KOPT-K1 (cell line): ENCODE results near the gene FAM156A.
"Not testable (repeated sequence)": the region's sequence is repeated elsewhere in the genome, so short reads cannot be mapped to it uniquely, and the experiment has no call there.

Experiments used
- H3K27ac ChIP-seq: fragments of 200-600 bp; sonication (generic); 2 replicates; pipeline ENCODE4 v1.5.1; 2016; ENCODE audit warnings: antibody characterized with exemption, mild to moderate bottlenecking, low read depth, low read length; ENCODE audit not compliant: poor library complexity, severe bottlenecking
- H3K36me3 ChIP-seq: fragments of 200-600 bp; sonication (generic); 2 replicates; pipeline ENCODE4 v1.5.1; 2017; ENCODE audit warnings: antibody characterized with exemption, mild to moderate bottlenecking, low read length, moderate library complexity; ENCODE audit not compliant: insufficient read depth
- H3K9me3 ChIP-seq: fragments of 200-600 bp; sonication (generic); 2 replicates; pipeline ENCODE4 v1.5.1; 2017; ENCODE audit warnings: antibody characterized with exemption, low read length, mild to moderate bottlenecking; ENCODE audit not compliant: insufficient read depth, poor library complexity, severe bottlenecking

FAM156A gene

GRCh38 chrX:52979993-52980392, 21.7 kb upstream of the FAM156A start:
- H3K27ac ChIP-seq, result no peak overlapping the region
- H3K36me3 ChIP-seq, result no peaks in the 10 kb centered on the region
- no peaks in the 10 kb centered on the region for H3K9me3 ChIP-seq

GRCh38 chrX:52979568-52979967, 21.2 kb upstream of the FAM156A start:
- H3K27ac ChIP-seq, result no peak overlapping the region
- H3K9me3 ChIP-seq, result no peaks in the 10 kb centered on the region
- no peaks in the 10 kb centered on the region for H3K36me3 ChIP-seq

GRCh38 chrX:52977953-52978352, 19.6 kb upstream of the FAM156A start:
- Histone ChIP-seq H3K9me3 (no peaks in the 10 kb centered on the region), H3K36me3 (no peaks in the 10 kb centered on the region), H3K27ac (no peak overlapping the region)

- H3K36me3 ChIP-seq, H3K9me3 ChIP-seq, H3K27ac ChIP-seq: not testable (repeated sequence)
These were observed 17.3 kb upstream of the FAM156A start for GRCh38 chrX:52975576-52975975.

GRCh38 chrX:52974336-52974992, 16.1 kb upstream of the FAM156A start:
- H3K27ac ChIP-seq, H3K36me3 ChIP-seq, H3K9me3 ChIP-seq: not testable (repeated sequence)

- not testable (repeated sequence) for H3K36me3 ChIP-seq, H3K27ac ChIP-seq, H3K9me3 ChIP-seq
These were observed 9.6 kb upstream of the FAM156A start for GRCh38 chrX:52967922-52968321.

GRCh38 chrX:52966993-52967738, 8.8 kb upstream of the FAM156A start:
- H3K9me3 ChIP-seq, H3K27ac ChIP-seq, H3K36me3 ChIP-seq: not testable (repeated sequence)

GRCh38 chrX:52958961-52959360, 643 bp upstream of the FAM156A start:
- not testable (repeated sequence) for H3K27ac ChIP-seq, H3K9me3 ChIP-seq, H3K36me3 ChIP-seq

GRCh38 chrX:52949884-52950283, 8.4 kb downstream of the FAM156A start:
- not testable (repeated sequence) for H3K36me3 ChIP-seq, H3K9me3 ChIP-seq, H3K27ac ChIP-seq

- not testable (repeated sequence) for H3K36me3 ChIP-seq, H3K9me3 ChIP-seq
These were observed 9.0 kb downstream of the FAM156A start for GRCh38 chrX:52949325-52949724.

GRCh38 chrX:52948265-52948664, 10.1 kb downstream of the FAM156A start:
- not testable (repeated sequence) for H3K9me3 ChIP-seq, H3K36me3 ChIP-seq, H3K27ac ChIP-seq

More at GRCh38 chrX:52949325-52949724, 9.0 kb downstream of the FAM156A start:
- H3K27ac ChIP-seq, result not testable (repeated sequence)

GRCh38 chrX:52947501-52947900, 10.8 kb downstream of the FAM156A start:
- H3K27ac ChIP-seq, H3K9me3 ChIP-seq, H3K36me3 ChIP-seq: not testable (repeated sequence)

- H3K36me3 ChIP-seq, H3K9me3 ChIP-seq, H3K27ac ChIP-seq: not testable (repeated sequence)
These were observed 12.4 kb downstream of the FAM156A start for GRCh38 chrX:52945838-52946494.

GRCh38 chrX:52941728-52942127, 16.6 kb downstream of the FAM156A start:
- not testable (repeated sequence) for H3K36me3 ChIP-seq, H3K27ac ChIP-seq, H3K9me3 ChIP-seq

- not testable (repeated sequence) for H3K9me3 ChIP-seq, H3K27ac ChIP-seq, H3K36me3 ChIP-seq
These were observed 17.6 kb downstream of the FAM156A start for GRCh38 chrX:52940704-52941103.

GRCh38 chrX:52935470-52935784, 22.9 kb downstream of the FAM156A start:
- H3K27ac ChIP-seq, result peak overlapping the region; percentile 91
- H3K9me3 ChIP-seq, H3K36me3 ChIP-seq: not testable (repeated sequence)
